HG02588 (cell line): ENCODE measurements around the gene BRMS1L.

ENCODE experiments used
- ATAC-seq: cut with Tn5 transposase; IDR thresholded peaks from one replicate; pipeline ENCODE4 v1.9.1; 2021; ENCODE audit warnings: mild to moderate bottlenecking, moderate library complexity; ENCODE audit not compliant: unreplicated experiment

BRMS1L gene

GRCh38 chr14:35865611-35866324, 39.6 kb downstream of the BRMS1L start:
- ATAC-seq = no peak

GRCh38 chr14:35866595-35867279, 40.6 kb downstream of the BRMS1L start:
- no peak for ATAC-seq

GRCh38 chr14:35867280-35867629, 41.1 kb downstream of the BRMS1L start:
- no peak for ATAC-seq

- no peak for ATAC-seq
Measured at GRCh38 chr14:35875296-35875695, 49.2 kb downstream of the BRMS1L start.

- no peak for ATAC-seq
Measured at GRCh38 chr14:35877276-35877675, 51.1 kb downstream of the BRMS1L start.

GRCh38 chr14:35878272-35879150, 52.4 kb downstream of the BRMS1L start:
- ATAC-seq = no peak

- no peak for ATAC-seq
Measured at GRCh38 chr14:35879151-35879648, 53.1 kb downstream of the BRMS1L start.

GRCh38 chr14:35879654-35880249, 53.6 kb downstream of the BRMS1L start:
- ATAC-seq = no peak

GRCh38 chr14:35881280-35881679, 55.1 kb downstream of the BRMS1L start:
- no peak for ATAC-seq

- ATAC-seq = no peak
Measured at GRCh38 chr14:35883677-35884293, 57.6 kb downstream of the BRMS1L start.

- no peak for ATAC-seq
Measured at GRCh38 chr14:35890308-35890707, 64.2 kb downstream of the BRMS1L start.

GRCh38 chr14:35895256-35895655, 69.1 kb downstream of the BRMS1L start:
- no peak for ATAC-seq

GRCh38 chr14:35897616-35898111, 71.5 kb downstream of the BRMS1L start:
- no peak for ATAC-seq

- no peak for ATAC-seq
Measured at GRCh38 chr14:35898217-35898775, 72.2 kb downstream of the BRMS1L start.

- ATAC-seq = no peak
Measured at GRCh38 chr14:35900741-35901140, 74.6 kb downstream of the BRMS1L start.

GRCh38 chr14:35909665-35910064, 83.5 kb downstream of the BRMS1L start:
- ATAC-seq = no peak

GRCh38 chr14:35910191-35910590, 84.1 kb downstream of the BRMS1L start:
- no peak for ATAC-seq

- no peak for ATAC-seq
Measured at GRCh38 chr14:35911097-35911496, 85.0 kb downstream of the BRMS1L start.

GRCh38 chr14:35915185-35915584, 89.0 kb downstream of the BRMS1L start:
- ATAC-seq = no peak

- no peak for ATAC-seq
Measured at GRCh38 chr14:35915775-35916174, 89.6 kb downstream of the BRMS1L start.
